Activated naive CD8-positive, alpha-beta T cell (primary cell): ENCODE data around the gene IQCE.
"Not testable (repeated sequence)": the region's sequence is repeated elsewhere in the genome, so short reads cannot be mapped to it uniquely, and the experiment has no call there.

Experiments
- H3K27ac Mint-ChIP-seq: one replicate; pipeline ENCODE4 v1.8.0; 2021; ENCODE audit warnings: mixed read lengths
- H3K27me3 Mint-ChIP-seq: one replicate; pipeline ENCODE4 v1.8.0; 2021; ENCODE audit warnings: mixed read lengths
- H3K36me3 Mint-ChIP-seq: one replicate; pipeline ENCODE4 v1.8.0; 2021; ENCODE audit warnings: mixed read lengths
- H3K4me1 Mint-ChIP-seq: one replicate; pipeline ENCODE4 v1.8.0; 2021; ENCODE audit warnings: low read depth, mixed read lengths
- H3K4me3 Mint-ChIP-seq: one replicate; pipeline ENCODE4 v1.8.0; 2021; ENCODE audit warnings: mild to moderate bottlenecking, mixed read lengths
- H3K9me3 Mint-ChIP-seq: one replicate; pipeline ENCODE4 v1.8.0; 2021; ENCODE audit warnings: low read depth, mixed read lengths

Gene IQCE

DNA sequence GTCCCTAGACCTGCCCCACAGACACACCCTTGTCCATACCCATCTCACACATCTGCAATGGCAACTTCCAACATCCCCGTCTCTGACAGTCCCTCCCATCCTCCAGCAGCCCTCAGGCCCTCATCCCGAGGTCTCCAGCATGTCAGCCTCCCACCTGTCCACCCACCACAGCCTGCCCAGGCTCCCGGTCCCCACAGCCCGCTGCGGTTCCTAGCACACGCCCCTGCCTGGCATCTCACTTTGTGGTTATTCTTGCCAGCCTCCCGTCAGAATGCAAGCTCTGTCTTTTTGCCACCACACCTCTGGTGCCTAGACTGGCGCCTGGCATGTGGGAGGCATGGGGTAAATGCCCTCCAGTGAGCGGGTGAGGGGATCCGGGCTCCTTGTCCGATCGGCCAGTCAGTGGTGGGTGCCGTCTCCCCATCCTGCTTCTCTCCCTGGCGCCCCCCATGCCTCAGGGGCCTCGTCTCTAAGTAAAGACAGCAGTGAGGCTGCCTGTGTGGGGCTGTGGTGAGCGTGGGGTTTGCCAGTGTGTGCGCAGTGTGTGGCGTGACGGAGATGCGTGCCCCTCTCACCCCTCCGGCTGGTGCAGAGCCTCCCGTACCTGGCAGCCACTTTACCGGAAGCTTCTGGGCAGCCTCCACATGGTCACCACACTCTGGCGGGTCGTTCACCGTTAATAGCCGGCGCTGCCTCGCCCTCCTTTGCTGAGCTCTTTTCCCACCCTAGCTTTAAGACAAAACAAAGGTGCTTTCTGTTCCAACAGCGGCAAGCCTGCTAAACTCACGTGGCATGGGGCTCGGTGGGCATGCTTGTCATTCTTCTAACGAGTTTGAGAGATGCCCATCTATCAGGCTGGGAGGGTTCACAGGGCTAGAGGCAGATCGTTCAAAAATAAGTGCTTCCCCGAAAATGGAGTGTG, 44.5 kb downstream of the IQCE start:
- H3K4me3 Mint-ChIP-seq = no peak overlapping the region
- H3K9me3 Mint-ChIP-seq = no peaks in the 10 kb centered on the region
- no peaks in the 10 kb centered on the region for H3K27me3 Mint-ChIP-seq
- peaks cover 3% of the 10 kb centered on the region for H3K4me1 Mint-ChIP-seq
- H3K36me3 Mint-ChIP-seq = peaks cover 2% of the 10 kb centered on the region
- H3K27ac Mint-ChIP-seq = no peak overlapping the region

DNA sequence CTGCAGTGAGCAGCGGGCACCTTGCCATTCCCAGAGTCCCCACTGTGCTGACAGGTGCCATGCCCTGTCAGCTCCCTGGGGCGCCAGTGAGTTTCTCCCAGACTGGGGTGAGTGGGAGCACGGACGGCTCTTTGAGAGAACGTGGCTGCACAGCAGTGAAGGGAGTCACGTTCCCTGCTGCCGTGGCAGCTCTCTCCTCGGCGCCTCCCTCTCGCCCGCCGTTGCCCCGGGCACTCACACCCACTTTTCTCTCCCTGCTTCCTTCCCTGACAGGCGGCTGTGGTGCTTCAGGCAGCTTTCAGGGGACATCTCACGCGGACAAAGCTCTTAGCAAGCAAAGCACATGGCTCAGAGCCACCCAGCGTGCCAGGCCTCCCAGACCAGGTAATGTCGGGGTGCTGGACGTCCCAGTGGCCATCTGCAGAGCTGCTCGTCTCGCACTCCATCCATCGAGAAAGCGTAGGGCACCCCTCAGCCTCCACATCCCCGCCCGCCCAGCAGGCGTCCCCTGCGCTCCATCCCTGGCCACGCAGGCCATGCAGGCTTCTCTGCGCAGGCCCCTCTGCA, 45.9 kb downstream of the IQCE start:
- Mint-ChIP-seq H3K36me3 (peaks cover 2% of the 10 kb centered on the region), H3K4me3 (no peak overlapping the region), H3K27me3 (no peaks in the 10 kb centered on the region), H3K9me3 (no peaks in the 10 kb centered on the region), H3K27ac (no peak overlapping the region), H3K4me1 (peaks cover 7% of the 10 kb centered on the region)

GRCh38 chr7:2605608-2606538, 47.1 kb downstream of the IQCE start:
- Mint-ChIP-seq H3K9me3 (no peaks in the 10 kb centered on the region), H3K27ac (no peak overlapping the region), H3K27me3 (no peaks in the 10 kb centered on the region), H3K4me1 (peaks cover 7% of the 10 kb centered on the region), H3K36me3 (peaks cover 2% of the 10 kb centered on the region), H3K4me3 (no peak overlapping the region)

DNA sequence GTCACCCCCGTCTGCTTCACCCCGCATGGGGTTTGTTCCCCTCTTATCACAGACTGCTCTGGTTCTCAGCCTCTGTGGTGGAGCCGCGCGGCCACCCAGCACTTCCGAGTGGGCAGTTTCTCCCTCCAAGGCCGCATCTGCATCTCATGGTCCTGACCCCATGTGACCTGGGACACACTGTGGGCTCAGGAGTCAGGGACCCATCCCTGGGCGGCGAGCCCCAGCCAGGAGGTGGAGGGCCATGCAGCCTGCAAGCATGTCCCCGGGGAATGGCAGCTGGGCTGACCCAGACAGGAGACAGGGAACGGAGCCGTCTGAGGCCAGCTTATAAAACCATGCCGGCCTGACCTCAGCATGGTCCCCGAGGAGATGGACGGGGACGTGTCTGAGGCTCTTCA, 47.8 kb downstream of the IQCE start:
- no peaks in the 10 kb centered on the region for H3K9me3 Mint-ChIP-seq
- no peaks in the 10 kb centered on the region for H3K27me3 Mint-ChIP-seq
- no peak overlapping the region for H3K4me3 Mint-ChIP-seq
- peaks cover 2% of the 10 kb centered on the region for H3K36me3 Mint-ChIP-seq
- peaks cover 7% of the 10 kb centered on the region for H3K4me1 Mint-ChIP-seq
- H3K27ac Mint-ChIP-seq = no peak overlapping the region

GRCh38 chr7:2607122-2607922, 48.5 kb downstream of the IQCE start:
- no peak overlapping the region for H3K27ac Mint-ChIP-seq

DNA sequence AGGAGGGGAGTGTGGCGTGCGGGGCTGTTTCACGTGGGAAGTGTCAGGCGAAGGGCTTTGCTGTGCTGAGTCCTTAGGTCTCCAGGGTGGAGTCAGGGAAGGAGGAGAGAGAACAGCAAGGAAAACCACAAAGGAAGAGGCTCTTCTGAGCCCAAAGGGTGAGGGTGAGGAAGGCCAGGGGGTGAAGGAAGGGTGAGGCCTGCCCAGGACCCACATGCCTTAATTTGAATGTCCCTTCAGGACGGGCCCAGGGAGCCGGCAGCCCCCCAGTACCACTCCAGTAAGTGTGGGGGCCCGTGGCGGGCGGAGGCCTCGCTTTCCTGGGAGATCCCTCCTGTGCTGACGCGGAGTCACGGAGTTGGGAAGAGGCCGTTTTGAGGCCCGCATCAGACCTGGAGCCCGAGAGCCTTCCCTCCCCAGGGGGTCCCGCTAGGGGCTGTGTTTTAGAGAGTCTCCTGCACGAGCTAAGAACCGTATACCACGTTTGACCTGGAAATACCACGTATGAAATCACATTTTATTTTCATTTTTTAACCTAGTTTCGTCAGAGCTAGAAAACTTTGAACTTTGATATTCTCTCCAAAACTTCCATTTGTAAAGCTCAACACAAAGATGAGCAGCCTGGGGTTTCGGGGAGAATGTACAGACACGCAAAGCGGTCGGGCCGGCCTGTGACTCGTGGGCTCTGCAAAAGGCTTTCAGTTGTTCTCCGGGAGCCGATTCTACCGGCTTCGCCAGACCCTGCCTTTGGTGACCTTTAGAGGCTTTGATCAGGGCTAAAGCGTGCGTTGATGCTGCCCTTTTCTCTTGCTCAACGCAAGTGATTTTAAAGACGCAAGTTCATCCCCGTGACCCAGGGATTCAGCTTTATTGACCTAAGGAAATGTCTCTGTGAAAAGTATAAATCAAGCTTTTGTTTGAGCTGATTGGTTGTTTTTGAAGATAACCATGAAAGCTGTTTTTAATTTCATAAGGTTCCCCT, 49.4 kb downstream of the IQCE start:
- Mint-ChIP-seq H3K9me3 (no peaks in the 10 kb centered on the region), H3K27ac (no peak overlapping the region), H3K4me3 (no peak overlapping the region), H3K27me3 (no peaks in the 10 kb centered on the region), H3K4me1 (peaks cover 7% of the 10 kb centered on the region), H3K36me3 (no peaks in the 10 kb centered on the region)

More at GRCh38 chr7:2607122-2607922, 48.5 kb downstream of the IQCE start:
- Mint-ChIP-seq H3K9me3 (no peaks in the 10 kb centered on the region), H3K27me3 (no peaks in the 10 kb centered on the region), H3K4me3 (no peak overlapping the region), H3K36me3 (no peaks in the 10 kb centered on the region), H3K4me1 (peaks cover 7% of the 10 kb centered on the region)

DNA sequence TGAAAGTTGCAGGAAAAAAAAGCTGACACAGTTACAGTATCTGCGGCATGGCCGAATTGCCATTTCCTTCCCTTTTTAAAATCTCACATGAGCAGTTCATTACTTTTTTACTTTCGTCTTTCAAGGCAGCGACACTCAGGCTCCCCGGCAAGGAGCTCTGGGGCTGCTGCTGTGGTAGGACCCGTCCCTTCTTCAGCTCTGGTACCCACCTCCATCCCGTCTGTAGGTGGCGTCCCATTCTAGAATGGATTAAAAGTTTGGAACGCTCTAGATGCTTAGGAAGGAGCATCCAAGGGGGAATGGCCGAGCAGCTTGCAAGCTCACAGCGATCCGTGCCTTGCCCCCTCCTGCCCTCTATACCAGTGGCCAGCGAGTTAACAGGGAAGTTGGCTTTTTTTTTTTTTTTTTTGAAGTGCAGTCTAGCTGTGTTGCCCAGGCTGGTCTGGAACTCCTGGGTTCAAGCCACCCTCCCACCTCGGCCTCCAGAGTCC, 50.2 kb downstream of the IQCE start:
- Mint-ChIP-seq H3K9me3 (no peaks in the 10 kb centered on the region), H3K36me3 (no peaks in the 10 kb centered on the region), H3K4me3 (peak overlapping the region; percentile 9), H3K27me3 (no peaks in the 10 kb centered on the region), H3K4me1 (peaks cover 7% of the 10 kb centered on the region), H3K27ac (no peak overlapping the region)

DNA sequence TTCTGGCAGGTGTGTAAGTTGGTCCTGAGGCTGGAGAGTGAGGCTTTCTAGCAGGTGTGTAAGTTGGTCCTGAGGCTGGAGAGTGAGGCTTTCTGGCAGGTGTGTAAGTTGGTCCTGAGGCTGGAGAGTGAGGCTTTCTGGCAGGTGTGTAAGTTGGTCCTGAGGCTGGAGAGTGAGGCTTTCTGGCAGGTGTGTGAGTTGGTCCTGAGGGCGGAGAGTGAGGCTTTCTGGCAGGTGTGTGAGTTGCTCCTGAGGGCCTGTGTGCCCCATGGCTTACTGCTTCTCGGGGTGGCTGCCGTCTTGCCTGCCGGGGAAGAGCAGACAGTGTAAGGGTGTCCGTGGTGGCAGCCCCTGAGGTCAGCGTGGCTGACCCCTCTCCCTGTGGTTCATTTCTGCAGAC, 50.9 kb downstream of the IQCE start:
- not testable (repeated sequence) for H3K27ac Mint-ChIP-seq, H3K36me3 Mint-ChIP-seq, H3K9me3 Mint-ChIP-seq, H3K4me3 Mint-ChIP-seq, H3K4me1 Mint-ChIP-seq, H3K27me3 Mint-ChIP-seq

- Mint-ChIP-seq H3K36me3 (no peaks in the 10 kb centered on the region), H3K27ac (no peak overlapping the region), H3K4me3 (no peak overlapping the region), H3K9me3 (no peaks in the 10 kb centered on the region), H3K27me3 (no peaks in the 10 kb centered on the region), H3K4me1 (peaks cover 7% of the 10 kb centered on the region)
These were observed 51.7 kb downstream of the IQCE start for GRCh38 chr7:2610466-2610865.

- peaks cover 7% of the 10 kb centered on the region for H3K4me1 Mint-ChIP-seq
- no peaks in the 10 kb centered on the region for H3K9me3 Mint-ChIP-seq
- no peaks in the 10 kb centered on the region for H3K36me3 Mint-ChIP-seq
- no peak overlapping the region for H3K4me3 Mint-ChIP-seq
- no peak overlapping the region for H3K27ac Mint-ChIP-seq
- no peaks in the 10 kb centered on the region for H3K27me3 Mint-ChIP-seq
These were observed 52.1 kb downstream of the IQCE start for GRCh38 chr7:2610898-2611297.

DNA sequence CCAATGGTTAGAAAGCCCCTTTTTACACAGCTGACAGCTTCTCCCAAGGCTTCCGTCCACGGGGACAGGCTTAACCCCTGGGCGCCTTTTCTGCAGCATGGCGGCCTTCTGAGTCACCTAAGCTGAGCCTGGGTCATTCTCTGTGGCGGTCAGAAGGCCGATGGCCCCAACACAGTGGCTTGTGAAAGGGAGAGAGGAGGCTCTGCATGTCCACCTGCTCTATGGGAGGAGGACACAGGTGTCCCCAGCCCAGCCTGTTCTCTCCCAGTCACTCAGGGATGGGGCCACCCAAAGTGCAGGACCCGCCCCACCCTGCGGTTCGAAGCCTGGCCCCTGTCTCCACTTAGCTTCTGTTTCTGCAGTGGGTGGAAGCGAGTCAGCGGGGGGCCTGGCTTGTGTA, 52.6 kb downstream of the IQCE start:
- Mint-ChIP-seq H3K27ac (no peak overlapping the region), H3K27me3 (no peaks in the 10 kb centered on the region), H3K36me3 (no peaks in the 10 kb centered on the region), H3K9me3 (no peaks in the 10 kb centered on the region), H3K4me1 (peaks cover 7% of the 10 kb centered on the region), H3K4me3 (no peak overlapping the region)

GRCh38 chr7:2611922-2612321, 53.1 kb downstream of the IQCE start:
- Mint-ChIP-seq H3K4me3 (no peak overlapping the region), H3K4me1 (peaks cover 7% of the 10 kb centered on the region), H3K36me3 (no peaks in the 10 kb centered on the region), H3K27ac (no peak overlapping the region), H3K9me3 (no peaks in the 10 kb centered on the region), H3K27me3 (no peaks in the 10 kb centered on the region)

- Mint-ChIP-seq H3K9me3 (no peaks in the 10 kb centered on the region), H3K4me1 (peaks cover 7% of the 10 kb centered on the region), H3K27me3 (no peaks in the 10 kb centered on the region), H3K4me3 (no peak overlapping the region), H3K36me3 (no peaks in the 10 kb centered on the region), H3K27ac (no peak overlapping the region)
These were observed 53.8 kb downstream of the IQCE start for GRCh38 chr7:2612445-2613097.
